Suprapubic skin (tissue), 4 donors: ENCODE data around the gene P3H1. TPM values are rescaled to one million over a fixed set of nuclear protein-coding genes. Genes with fewer than 3 reads are reported as not detected.
A peak's percentile ranks its signal among the peaks of the same experiment; 100 is the strongest.

Experiments used
- DNase-seq, 2 donors: peaks; one replicate each; pipeline ENCODE4 v3.0.0-alpha.2; 2019; ENCODE audit warnings: low spot score in 2 of 2
- H3K27ac ChIP-seq: fragments of 200-600 bp; sonication (generic); one replicate; pipeline ENCODE4 v1.5.1; 2019
- H3K27me3 ChIP-seq: fragments of 200-600 bp; sonication (generic); one replicate; pipeline ENCODE4 v1.5.1; 2019
- H3K36me3 ChIP-seq: fragments of 200-600 bp; sonication (generic); one replicate; pipeline ENCODE4 v1.5.1; 2019
- H3K4me1 ChIP-seq: fragments of 200-600 bp; sonication (generic); one replicate; pipeline ENCODE4 v1.5.1; 2019
- H3K4me3 ChIP-seq: fragments of 200-600 bp; sonication (generic); one replicate; pipeline ENCODE4 v1.5.1; 2019; ENCODE audit warnings: mild to moderate bottlenecking
- H3K9me3 ChIP-seq: fragments of 200-600 bp; sonication (generic); one replicate; pipeline ENCODE4 v1.5.1; 2019
- CTCF ChIP-seq, 2 donors: fragments of 200-600 bp in 1 of 2; fragments of 450-650 bp in 1 of 2; sonication (generic) in 1 of 2; IDR thresholded peaks; one replicate each; pipeline ENCODE4 v1.5.1; 2016 to 2019; ENCODE audit warnings: antibody characterized with exemption in 2 of 2, mild to moderate bottlenecking in 1 of 2, moderate library complexity in 1 of 2
- EP300 ChIP-seq: sonication (generic); formaldehyde crosslinking; IDR thresholded peaks from one replicate; pipeline ENCODE4 v1.6.1; 2017; ENCODE audit warnings: antibody characterized with exemption
- POLR2A ChIP-seq, 2 donors: fragments of 450-650 bp; IDR thresholded peaks; one replicate each; pipeline ENCODE4 v1.6.1; 2017; ENCODE audit warnings: antibody characterized with exemption in 2 of 2, mild to moderate bottlenecking in 2 of 2, moderate library complexity in 2 of 2
- POLR2AphosphoS5 ChIP-seq, 3 donors: sonication (generic); formaldehyde crosslinking; IDR thresholded peaks; one replicate each; pipeline ENCODE4 v1.6.1; 2017; ENCODE audit warnings: antibody characterized with exemption in 3 of 3
- WGBS: methylation state at CpG from one replicate; pipeline ENCODE4 v1.1.5; 2018; 5-methylcytosine and 5-hydroxymethylcytosine counted together
- total RNA-seq, 4 donors: library from RNA; depleted of rRNA; stranded (reverse); fragments of >200 nt; gene quantifications; one replicate each; pipeline ENCODE4 v1.1.0, GENCODE V29; 2016

Gene P3H1
- total RNA-seq, 4 donors from 2014 or later: 12.5 to 19.8 (median 16.1) TPM

- Histone ChIP-seq H3K27me3 (no peaks in the 10 kb centered on the region), H3K4me1 (peaks cover 10% of the 10 kb centered on the region), H3K36me3 (peaks cover 12% of the 10 kb centered on the region), H3K9me3 (no peaks in the 10 kb centered on the region), H3K4me3 (no peak overlapping the region), H3K27ac (no peak overlapping the region)
- WGBS: 70% methylated on average over 5 of the region's 5 CpGs
- DNase-seq: no peak
- TF ChIP-seq EP300: no peak
- no peak for TF ChIP-seq POLR2A (IDR thresholded peaks at IDR 0.05)
- no peak for TF ChIP-seq POLR2AphosphoS5 (IDR thresholded peaks at IDR 0.05)
- TF ChIP-seq CTCF (IDR thresholded peaks at IDR 0.05): no peak
These were observed 19.3 kb upstream of the P3H1 start for GRCh38 chr1:42786097-42786496.

- no peak within 1 kb of the TSS for H3K27ac ChIP-seq
- TF ChIP-seq POLR2AphosphoS5 (IDR thresholded peaks at IDR 0.05) (no peak), EP300 (no peak)
- no peaks in the 10 kb centered on the region for H3K27me3 ChIP-seq
- H3K36me3 ChIP-seq: peaks cover 21% of the 10 kb centered on the region
- peaks cover 10% of the 10 kb centered on the region for H3K4me1 ChIP-seq
- 10% methylated on average over 23 of the region's 54 CpGs for WGBS
- peak within 1 kb of the TSS; percentile 51 for H3K4me3 ChIP-seq
- H3K9me3 ChIP-seq: no peaks in the 10 kb centered on the region
- peak in 1 of 2 donors; percentile 82 for DNase-seq
These were observed 18.3 kb upstream of the P3H1 start, which contains the start of gene TMEM269 for GRCh38 chr1:42784946-42785693. Gene TMEM269 (plus strand): TSS chr1:42784991. CDS start chr1:42789894, 4,903 bp downstream.

GRCh38 chr1:42784547-42784945, 17.7 kb upstream of the P3H1 start:
- H3K4me1 ChIP-seq: peaks cover 10% of the 10 kb centered on the region
- no peak for DNase-seq
- no peaks in the 10 kb centered on the region for H3K27me3 ChIP-seq
- peaks cover 27% of the 10 kb centered on the region for H3K36me3 ChIP-seq
- H3K4me3 ChIP-seq: peak overlapping the region; percentile 51
- no peak for TF ChIP-seq EP300
- no peak for TF ChIP-seq CTCF (IDR thresholded peaks at IDR 0.05)
- no peak for TF ChIP-seq POLR2A (IDR thresholded peaks at IDR 0.05)
- no peak for TF ChIP-seq POLR2AphosphoS5 (IDR thresholded peaks at IDR 0.05)
- 88% methylated on average over 15 of the region's 18 CpGs for WGBS
- no peaks in the 10 kb centered on the region for H3K9me3 ChIP-seq
- H3K27ac ChIP-seq: no peak overlapping the region

- Histone ChIP-seq H3K9me3 (no peaks in the 10 kb centered on the region), H3K4me1 (peaks cover 10% of the 10 kb centered on the region), H3K4me3 (no peak overlapping the region), H3K27me3 (no peaks in the 10 kb centered on the region), H3K36me3 (peaks cover 32% of the 10 kb centered on the region), H3K27ac (no peak overlapping the region)
- 90% methylated on average over 2 of the region's 2 CpGs for WGBS
- DNase-seq: no peak
- TF ChIP-seq POLR2AphosphoS5 (IDR thresholded peaks at IDR 0.05): no peak
- TF ChIP-seq CTCF (IDR thresholded peaks at IDR 0.05): no peak
- TF ChIP-seq POLR2A (IDR thresholded peaks at IDR 0.05): no peak
- no peak for TF ChIP-seq EP300
These were observed 16.3 kb upstream of the P3H1 start for GRCh38 chr1:42783092-42783491.

GRCh38 chr1:42780176-42780575, 13.3 kb upstream of the P3H1 start:
- TF ChIP-seq EP300 (no peak), CTCF (IDR thresholded peaks at IDR 0.05) (no peak), POLR2A (IDR thresholded peaks at IDR 0.05) (no peak), POLR2AphosphoS5 (IDR thresholded peaks at IDR 0.05) (no peak)
- Histone ChIP-seq H3K36me3 (peaks cover 54% of the 10 kb centered on the region), H3K4me1 (peaks cover 5% of the 10 kb centered on the region), H3K27ac (no peak overlapping the region), H3K9me3 (no peaks in the 10 kb centered on the region), H3K4me3 (no peak overlapping the region), H3K27me3 (no peaks in the 10 kb centered on the region)
- 95% methylated on average over 1 of the region's 1 CpG for WGBS
- no peak for DNase-seq
